GM12864 (cell line): Measurements from ENCODE around the gene SEPTIN10.

Source experiments
- DNase-seq: peaks from one replicate; pipeline ENCODE4 v3.0.0-alpha.2; 2011; ENCODE audit warnings: low read depth
- H3K4me3 ChIP-seq: 2 replicates; pipeline ENCODE4 v1.5.1; 2011; ENCODE audit warnings: mild to moderate bottlenecking, low read depth, low read length, control low read depth
- CTCF ChIP-seq: IDR thresholded peaks from 2 replicates; pipeline ENCODE4 v1.5.1; 2011; ENCODE audit warnings: low read depth, mild to moderate bottlenecking, moderate library complexity, low read length, control low read depth, inconsistent platforms; ENCODE audit errors: missing control alignments

SEPTIN10 gene

GRCh38 chr2:109619032-109619615, 5.4 kb upstream of the SEPTIN10 start:
- no peak for TF ChIP-seq CTCF
- no peak overlapping the region for H3K4me3 ChIP-seq
- DNase-seq: no peak

GRCh38 chr2:109616184-109616583, 2.4 kb upstream of the SEPTIN10 start:
- DNase-seq: no peak
- TF ChIP-seq CTCF: no peak
- H3K4me3 ChIP-seq: no peak overlapping the region

GRCh38 chr2:109615637-109616144, 1.9 kb upstream of the SEPTIN10 start:
- H3K4me3 ChIP-seq: no peak overlapping the region
- no peak for TF ChIP-seq CTCF
- DNase-seq: no peak

GRCh38 chr2:109614715-109615636, 1.2 kb upstream of the SEPTIN10 start:
- H3K4me3 ChIP-seq: peak overlapping the region; percentile 57
- no peak for TF ChIP-seq CTCF
- no peak for DNase-seq

- H3K4me3 ChIP-seq: peak overlapping the region; percentile 57
- DNase-seq: no peak
- no peak for TF ChIP-seq CTCF
Observed at GRCh38 chr2:109613081-109613921, 465 bp downstream of the SEPTIN10 start.

GRCh38 chr2:109611467-109612095, 2.2 kb downstream of the SEPTIN10 start:
- DNase-seq: no peak
- no peak for TF ChIP-seq CTCF
- no peak overlapping the region for H3K4me3 ChIP-seq
